GM20000 (cell line): Measurements from ENCODE around the gene DNMT3A.

Experiments
- DNase-seq: peaks from one replicate; pipeline ENCODE4 v3.0.0; 2012; ENCODE audit warnings: low spot score
- TF ChIP-seq, protein P1 (sequence below): IDR thresholded peaks from 2 replicates; pipeline ENCODE4 v1.5.1; 2012; ENCODE audit warnings: mild to moderate bottlenecking, control low read depth; ENCODE audit errors: extremely low read depth, missing control alignments

Gene DNMT3A

DNA sequence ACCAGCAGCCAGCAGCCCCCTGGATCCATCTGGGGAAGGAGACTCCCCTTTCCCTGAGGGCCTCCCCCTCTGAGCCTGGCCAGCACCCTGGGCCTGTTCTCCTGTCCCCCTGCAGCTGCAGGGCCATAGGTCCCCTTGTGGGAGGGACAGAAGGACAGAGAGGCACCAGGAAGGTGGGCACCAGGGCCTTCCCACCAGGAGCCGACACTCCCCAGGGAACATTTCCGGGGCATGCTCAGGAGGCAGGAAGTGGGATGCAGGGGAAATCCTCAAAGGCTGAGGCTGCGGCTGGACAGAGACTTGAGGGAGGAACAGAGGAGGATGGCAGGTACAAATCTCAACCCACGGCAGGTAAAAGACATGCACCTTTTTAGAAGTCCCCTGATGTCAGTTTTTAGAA lies 14.4 kb upstream of the DNMT3A start:
- DNase-seq, result no peak
- TF ChIP-seq, protein P1, sequence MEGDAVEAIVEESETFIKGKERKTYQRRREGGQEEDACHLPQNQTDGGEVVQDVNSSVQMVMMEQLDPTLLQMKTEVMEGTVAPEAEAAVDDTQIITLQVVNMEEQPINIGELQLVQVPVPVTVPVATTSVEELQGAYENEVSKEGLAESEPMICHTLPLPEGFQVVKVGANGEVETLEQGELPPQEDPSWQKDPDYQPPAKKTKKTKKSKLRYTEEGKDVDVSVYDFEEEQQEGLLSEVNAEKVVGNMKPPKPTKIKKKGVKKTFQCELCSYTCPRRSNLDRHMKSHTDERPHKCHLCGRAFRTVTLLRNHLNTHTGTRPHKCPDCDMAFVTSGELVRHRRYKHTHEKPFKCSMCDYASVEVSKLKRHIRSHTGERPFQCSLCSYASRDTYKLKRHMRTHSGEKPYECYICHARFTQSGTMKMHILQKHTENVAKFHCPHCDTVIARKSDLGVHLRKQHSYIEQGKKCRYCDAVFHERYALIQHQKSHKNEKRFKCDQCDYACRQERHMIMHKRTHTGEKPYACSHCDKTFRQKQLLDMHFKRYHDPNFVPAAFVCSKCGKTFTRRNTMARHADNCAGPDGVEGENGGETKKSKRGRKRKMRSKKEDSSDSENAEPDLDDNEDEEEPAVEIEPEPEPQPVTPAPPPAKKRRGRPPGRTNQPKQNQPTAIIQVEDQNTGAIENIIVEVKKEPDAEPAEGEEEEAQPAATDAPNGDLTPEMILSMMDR, result no peak

DNA sequence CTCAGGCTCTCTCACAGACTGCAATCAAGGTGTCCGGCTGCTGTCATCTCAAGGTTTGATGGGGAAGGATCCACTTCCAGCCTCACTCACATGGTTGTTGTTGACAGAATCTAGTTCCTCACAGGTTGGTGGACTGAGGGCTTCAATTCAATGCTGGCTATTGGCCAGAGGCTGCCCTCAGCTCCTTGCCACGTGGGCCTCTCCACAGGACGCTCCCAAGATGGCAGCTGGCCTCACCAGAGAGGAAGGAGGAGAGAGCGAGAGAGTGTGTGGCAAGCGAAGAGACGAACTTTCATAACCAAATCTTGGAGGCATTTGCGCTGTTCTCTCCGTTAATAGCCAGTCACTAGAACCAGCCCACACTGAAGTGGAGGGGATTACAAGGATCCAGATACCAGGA lies 13.5 kb upstream of the DNMT3A start:
- TF ChIP-seq, protein P1, result no peak
- no peak for DNase-seq

DNA sequence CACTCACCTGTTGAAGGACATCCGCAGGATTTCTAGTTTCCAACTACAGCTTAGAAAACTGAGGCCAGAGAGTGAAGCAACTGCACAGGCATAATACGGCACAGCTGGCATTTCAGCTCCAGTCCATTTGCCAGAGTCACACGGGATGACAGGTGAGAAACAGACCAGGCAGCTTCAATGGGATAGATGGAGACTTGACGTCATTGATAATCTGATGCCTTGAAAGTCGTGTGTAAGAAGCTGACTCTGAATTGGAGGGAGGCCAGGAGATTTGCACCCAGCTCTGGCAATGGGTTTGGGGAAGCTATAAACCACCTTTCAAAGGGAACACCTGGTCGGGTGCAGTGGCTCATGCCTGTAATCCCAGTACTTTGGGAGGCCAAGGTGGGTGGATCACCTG lies 12.4 kb upstream of the DNMT3A start:
- DNase-seq, result no peak
- TF ChIP-seq, protein P1, result no peak

DNA sequence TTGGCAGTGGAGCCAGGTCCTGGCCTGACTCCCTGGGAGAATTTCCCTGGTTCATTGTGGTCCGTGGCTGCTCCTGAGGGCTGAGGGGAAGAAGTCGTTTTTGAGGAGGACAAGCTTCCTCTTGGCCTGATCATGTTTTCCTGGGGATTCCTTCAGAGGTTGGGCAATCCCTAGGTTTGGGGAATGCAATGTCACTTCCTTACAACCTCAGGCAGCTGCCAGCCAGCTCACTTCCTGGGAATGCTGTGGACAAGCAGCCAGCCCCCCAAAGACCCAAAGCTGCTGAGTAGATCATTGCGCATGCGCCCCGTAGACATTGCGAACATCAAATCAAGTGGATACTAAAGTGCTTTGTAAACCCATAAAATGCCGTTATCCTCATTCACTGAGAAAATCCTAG lies 7.7 kb upstream of the DNMT3A start:
- DNase-seq, result no peak
- TF ChIP-seq, protein P1, result no peak

DNA sequence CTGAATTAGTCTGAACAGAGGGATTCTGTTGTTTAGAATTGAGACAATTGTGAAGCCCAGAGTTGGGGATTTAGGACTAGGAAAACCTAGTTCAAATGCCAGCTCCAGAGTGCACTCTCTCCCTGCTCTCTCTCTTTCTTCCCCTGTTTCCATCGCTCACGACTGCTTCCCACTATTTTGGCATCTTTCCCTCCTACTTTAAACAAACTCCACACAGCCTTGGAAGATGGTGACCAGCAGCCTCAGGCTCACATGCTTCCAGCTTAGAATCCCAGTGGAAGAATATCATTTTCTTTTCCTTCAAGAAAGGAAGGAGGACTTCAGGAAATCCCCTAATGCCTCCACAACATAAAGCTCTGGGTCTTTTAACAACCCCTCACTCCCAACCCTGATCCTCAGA lies 6.1 kb upstream of the DNMT3A start:
- TF ChIP-seq, protein P1, result no peak
- no peak for DNase-seq

DNA sequence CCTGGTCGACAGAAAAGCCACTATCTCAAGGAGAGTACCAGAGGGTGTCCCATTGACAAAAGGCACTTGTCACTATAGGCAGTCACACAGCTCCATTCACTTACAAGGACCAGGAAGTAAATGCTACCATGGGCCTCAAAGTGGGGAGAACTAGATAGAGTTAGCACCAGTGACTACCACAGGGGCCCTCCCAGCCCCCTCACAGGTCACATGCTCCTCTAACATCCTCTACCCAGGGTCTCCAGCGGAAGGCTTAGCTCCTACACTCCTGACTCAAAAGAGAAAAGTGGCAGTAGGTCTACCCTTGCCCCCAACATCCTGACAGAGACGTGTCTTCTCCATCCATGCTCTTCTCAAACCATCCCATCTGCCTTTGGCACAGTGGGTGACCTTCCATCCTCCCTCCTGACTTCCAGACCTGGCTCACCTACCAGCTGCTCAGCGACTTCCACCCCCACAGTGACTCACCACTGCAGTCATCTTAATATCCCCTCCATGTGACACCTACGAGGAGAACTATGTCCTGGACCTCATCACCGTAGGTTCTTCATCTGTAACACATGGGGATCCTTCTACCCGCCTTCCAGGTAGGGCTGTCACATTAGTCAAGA lies 5.6 kb upstream of the DNMT3A start:
- DNase-seq, result no peak
- TF ChIP-seq, protein P1, result no peak

DNA sequence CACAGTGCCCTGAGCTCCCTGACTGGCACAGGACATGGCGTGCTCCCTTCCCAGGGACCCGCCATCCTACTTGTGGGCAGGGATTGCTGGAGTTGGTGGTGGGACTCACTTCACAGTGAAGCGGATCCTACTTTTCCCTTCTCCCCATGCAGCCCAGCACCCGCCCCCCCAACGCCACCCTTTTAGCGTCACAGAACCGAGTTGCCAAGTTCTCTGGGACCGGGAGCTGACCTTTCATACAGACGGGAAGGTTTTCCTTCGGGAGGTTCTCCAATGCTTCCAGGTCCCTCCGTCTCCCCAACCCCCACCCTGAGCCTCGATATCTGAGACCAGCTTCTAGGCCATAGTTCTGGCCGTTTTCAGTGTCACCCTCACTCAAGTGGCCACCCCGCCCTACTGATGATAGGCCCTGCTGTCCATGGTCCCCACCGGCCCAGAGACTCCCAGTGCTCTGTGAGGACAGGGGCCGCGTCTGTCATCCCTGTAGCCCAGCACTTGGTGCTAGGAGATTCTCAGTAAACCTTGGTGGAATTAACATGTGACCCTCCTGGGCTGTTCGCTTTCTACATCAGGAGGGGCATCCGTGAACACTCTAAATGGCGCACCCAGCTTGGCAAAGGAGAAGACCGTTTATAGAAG lies 1.6 kb upstream of the DNMT3A start:
- TF ChIP-seq, protein P1, result no peak
- no peak for DNase-seq
